ENCODE measurements around the gene OLFM1. TPM values are rescaled to one million over a fixed set of nuclear protein-coding genes. Genes with fewer than 3 reads are reported as not detected.

OLFM1 gene
- total RNA-seq, 2 donors from 2014 or later = 6.3 to 7.8 TPM

DNA sequence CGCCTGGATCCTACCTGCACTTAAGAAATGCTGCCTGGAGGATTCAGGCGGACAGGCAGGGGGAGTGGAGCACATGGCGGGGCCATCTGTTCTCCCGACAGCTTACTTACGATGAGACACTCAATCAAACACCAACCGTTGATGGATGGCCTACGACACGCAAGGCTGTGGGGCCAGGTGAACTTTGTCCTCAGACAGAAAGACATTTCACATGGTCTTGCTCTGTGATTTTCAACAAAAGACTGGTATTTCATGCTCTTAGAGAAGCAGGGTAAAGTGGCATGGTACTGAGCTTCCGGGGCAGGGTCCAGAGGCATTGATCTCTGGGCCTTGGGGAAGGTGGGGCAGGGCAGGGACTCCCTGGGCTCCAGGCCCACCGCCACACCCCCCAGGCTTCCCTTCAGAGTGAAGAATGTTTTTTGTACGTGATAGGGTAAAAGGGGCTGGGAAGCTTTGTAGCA lies 9.1 kb upstream of the OLFM1 start:
- DNase-seq (peak in 1 of 4 donors; percentile 2), ATAC-seq (no peak)
- Histone ChIP-seq H3K4me3 (no peak overlapping the region), H3K9me3 (no peaks in the 10 kb centered on the region), H3K36me3 (replicated peaks in 1 of 2; ENCODE audit: insufficient read depth in 1 of 2, low read depth in 2 of 2) (no peaks in the 10 kb centered on the region), H3K27ac (no peak overlapping the region), H3K4me1 (peaks cover 19% of the 10 kb centered on the region), H3K27me3 (no peaks in the 10 kb centered on the region)
- intact Hi-C loops (cut with DNase I) = no loop called here
- WGBS, 2 donors = 72 to 77% methylated on average over 9 to 11 of the region's 11 CpGs
- no peak for TF ChIP-seq POLR2A (IDR thresholded peaks at IDR 0.05)
- TF ChIP-seq, protein P1, sequence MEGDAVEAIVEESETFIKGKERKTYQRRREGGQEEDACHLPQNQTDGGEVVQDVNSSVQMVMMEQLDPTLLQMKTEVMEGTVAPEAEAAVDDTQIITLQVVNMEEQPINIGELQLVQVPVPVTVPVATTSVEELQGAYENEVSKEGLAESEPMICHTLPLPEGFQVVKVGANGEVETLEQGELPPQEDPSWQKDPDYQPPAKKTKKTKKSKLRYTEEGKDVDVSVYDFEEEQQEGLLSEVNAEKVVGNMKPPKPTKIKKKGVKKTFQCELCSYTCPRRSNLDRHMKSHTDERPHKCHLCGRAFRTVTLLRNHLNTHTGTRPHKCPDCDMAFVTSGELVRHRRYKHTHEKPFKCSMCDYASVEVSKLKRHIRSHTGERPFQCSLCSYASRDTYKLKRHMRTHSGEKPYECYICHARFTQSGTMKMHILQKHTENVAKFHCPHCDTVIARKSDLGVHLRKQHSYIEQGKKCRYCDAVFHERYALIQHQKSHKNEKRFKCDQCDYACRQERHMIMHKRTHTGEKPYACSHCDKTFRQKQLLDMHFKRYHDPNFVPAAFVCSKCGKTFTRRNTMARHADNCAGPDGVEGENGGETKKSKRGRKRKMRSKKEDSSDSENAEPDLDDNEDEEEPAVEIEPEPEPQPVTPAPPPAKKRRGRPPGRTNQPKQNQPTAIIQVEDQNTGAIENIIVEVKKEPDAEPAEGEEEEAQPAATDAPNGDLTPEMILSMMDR (IDR thresholded peaks at IDR 0.05) = no peak

DNA sequence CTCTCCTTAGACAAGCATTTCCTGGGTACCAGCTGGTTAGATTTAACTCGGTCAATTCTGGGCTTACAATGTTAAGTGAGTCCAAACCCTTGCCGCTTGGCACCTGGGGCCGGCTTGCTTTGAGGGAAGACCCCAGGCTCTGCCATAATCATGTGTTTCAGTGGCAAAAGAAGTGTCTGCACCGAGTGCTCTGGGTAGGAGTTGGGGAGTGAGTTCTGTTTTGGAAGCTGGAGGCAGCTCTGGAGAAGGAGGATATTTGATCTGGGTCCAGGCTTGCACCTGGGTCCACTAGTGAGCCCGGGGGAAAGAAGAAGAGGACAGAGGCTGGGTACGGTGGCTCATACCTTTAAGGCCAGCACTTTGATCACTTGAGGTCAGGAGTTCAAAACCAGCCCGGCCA lies 8.4 kb upstream of the OLFM1 start:
- ATAC-seq (no peak), DNase-seq (no peak)
- Histone ChIP-seq H3K9me3 (no peaks in the 10 kb centered on the region), H3K4me3 (no peak overlapping the region), H3K27me3 (no peaks in the 10 kb centered on the region), H3K36me3 (replicated peaks in 1 of 2; ENCODE audit: insufficient read depth in 1 of 2, low read depth in 2 of 2) (no peaks in the 10 kb centered on the region), H3K27ac (no peak overlapping the region), H3K4me1 (peaks cover 25% of the 10 kb centered on the region)
- WGBS, 2 donors = 78 to 82% methylated on average over 6 to 7 of the region's 7 CpGs
- TF ChIP-seq, protein P1 (IDR thresholded peaks at IDR 0.05) = no peak
- TF ChIP-seq POLR2A (IDR thresholded peaks at IDR 0.05) = no peak
- intact Hi-C loops (cut with DNase I) = no loop called here

DNA sequence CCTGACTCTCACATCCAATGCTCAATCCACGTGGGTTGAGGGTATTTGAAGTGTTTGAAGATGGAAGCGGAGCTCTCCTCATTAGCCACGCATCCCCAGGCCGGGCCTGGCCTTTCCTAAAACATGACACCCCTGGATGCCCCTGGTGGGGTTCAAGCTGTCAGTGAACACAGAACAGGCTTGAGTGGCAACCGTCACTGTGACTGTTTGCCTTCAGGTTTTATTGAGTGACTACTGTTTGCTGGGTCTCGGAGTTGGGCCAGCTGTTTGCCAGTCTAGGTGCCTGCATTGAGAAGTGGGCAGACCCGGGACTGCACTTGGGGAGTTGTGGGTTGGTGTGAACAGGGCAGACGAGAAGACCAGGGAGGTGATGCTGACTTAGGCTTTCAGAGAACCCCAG lies 7.8 kb upstream of the OLFM1 start:
- no peak overlapping the region for H3K4me3 ChIP-seq
- intact Hi-C loops (cut with DNase I) = loop anchor here (5.0 kb wide), 1 partner anchor 263 kb away; no protein-coding TSS in a partner anchor
- TF ChIP-seq, protein P1 (IDR thresholded peaks at IDR 0.05) = no peak
- no peak for TF ChIP-seq POLR2A (IDR thresholded peaks at IDR 0.05)
- ATAC-seq (no peak), DNase-seq (peak in 1 of 4 donors; percentile 7)
- no peaks in the 10 kb centered on the region for H3K9me3 ChIP-seq
- H3K27ac ChIP-seq = no peak overlapping the region
- no peaks in the 10 kb centered on the region for H3K27me3 ChIP-seq
- 85% methylated on average over 6 to 8 of the region's 8 CpGs for WGBS, 2 donors
- no peaks in the 10 kb centered on the region for H3K36me3 ChIP-seq (replicated peaks in 1 of 2; ENCODE audit: insufficient read depth in 1 of 2, low read depth in 2 of 2)
- peaks cover 29% of the 10 kb centered on the region for H3K4me1 ChIP-seq

DNA sequence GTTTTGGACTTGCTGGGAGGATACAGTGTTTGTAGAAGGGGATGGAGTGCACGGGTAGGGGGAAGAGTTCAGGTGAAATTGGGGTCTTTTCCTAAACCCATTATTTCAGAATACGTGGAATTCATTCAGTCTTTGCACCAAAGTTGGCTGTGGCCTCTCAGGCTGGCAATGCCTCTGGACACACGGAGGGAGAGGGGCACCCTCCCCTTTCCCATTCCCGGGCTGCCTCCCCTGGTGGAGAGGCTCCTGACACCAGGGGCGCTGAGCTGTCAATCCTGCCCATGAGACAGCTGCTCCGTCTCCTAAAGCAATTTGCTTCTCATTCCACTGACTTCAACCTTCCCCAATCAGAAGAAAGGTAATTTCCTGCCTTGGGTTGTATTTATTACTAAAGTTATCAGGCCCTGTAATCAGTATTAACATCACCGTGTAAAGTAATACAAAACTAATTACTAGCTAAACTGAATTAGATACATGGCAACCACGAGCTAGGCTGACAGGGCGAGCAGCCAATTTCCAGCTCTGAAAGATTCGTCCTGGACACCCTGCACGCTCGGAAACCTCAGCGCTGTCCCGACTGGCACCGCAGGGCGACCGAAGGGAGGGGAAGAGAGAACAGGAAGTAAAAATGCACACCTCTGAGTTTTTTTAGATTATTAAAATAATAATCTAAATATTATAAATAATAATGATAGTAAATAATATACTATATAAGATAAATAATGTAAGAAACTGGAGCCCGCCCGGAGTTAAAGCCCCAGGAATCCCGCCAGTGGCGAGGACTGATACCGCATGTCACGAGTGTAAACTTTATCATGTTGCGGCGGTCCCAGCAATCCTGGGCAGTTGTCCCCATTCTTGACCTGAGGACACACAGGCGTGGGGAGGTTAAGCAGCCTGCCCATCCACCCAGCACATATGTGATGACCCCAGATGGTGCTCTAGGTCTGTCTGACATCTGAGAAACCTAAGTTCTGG lies 6.9 kb upstream of the OLFM1 start:
- WGBS, 2 donors = 75 to 79% methylated on average over 26 of the region's 26 CpGs

More for the DNA sequence above, 6.9 kb upstream of the OLFM1 start:
- no peak overlapping the region for H3K27ac ChIP-seq
- peak in 1 of 4 donors; percentile 1 for DNase-seq
- no peaks in the 10 kb centered on the region for H3K36me3 ChIP-seq (replicated peaks in 1 of 2; ENCODE audit: insufficient read depth in 1 of 2, low read depth in 2 of 2)
- intact Hi-C loops (cut with DNase I) = loop anchor here (5.0 kb wide), 1 partner anchor 262 kb away; no protein-coding TSS in a partner anchor
- H3K27me3 ChIP-seq = no peaks in the 10 kb centered on the region
- TF ChIP-seq POLR2A (IDR thresholded peaks at IDR 0.05) = no peak
- TF ChIP-seq, protein P1 (IDR thresholded peaks at IDR 0.05) = no peak
- no peaks in the 10 kb centered on the region for H3K9me3 ChIP-seq
- H3K4me1 ChIP-seq = peaks cover 28% of the 10 kb centered on the region
- ATAC-seq = no peak
- H3K4me3 ChIP-seq = no peak overlapping the region

Measured in body of pancreas (tissue), 4 donors.